H1 (cell line): ENCODE data around the gene GRIFIN. TPM values are rescaled to one million over a fixed set of nuclear protein-coding genes. Genes with fewer than 3 reads are reported as not detected.

Source experiments
- BACH1 ChIP-seq: IDR thresholded peaks from 2 replicates; pipeline ENCODE4 v1.6.1; 2012; ENCODE audit warnings: low read length, improper control_type of control experiment
- GABPA ChIP-seq: IDR thresholded peaks from 2 replicates; pipeline ENCODE4 v1.6.1; 2011; ENCODE audit warnings: mild to moderate bottlenecking, low read length, moderate library complexity, borderline replicate concordance; ENCODE audit not compliant: insufficient read depth
- MAFK ChIP-seq: IDR thresholded peaks from 2 replicates; pipeline ENCODE4 v1.6.1; 2012; ENCODE audit warnings: low read depth, mild to moderate bottlenecking, improper control_type of control experiment, low read length
- NANOG ChIP-seq: IDR thresholded peaks from 2 replicates; pipeline ENCODE4 v1.6.1; 2011; ENCODE audit warnings: low read length, low read depth, mild to moderate bottlenecking, inconsistent platforms; ENCODE audit not compliant: insufficient read depth, poor library complexity, severe bottlenecking
- POLR2A ChIP-seq, 2 experiments: IDR thresholded peaks; 1 replicate in 1 of 2; 2 replicates in 1 of 2; pipeline ENCODE4 v1.6.1; 2011; ENCODE audit warnings: low read depth in 2 of 2, low read length in 2 of 2, mild to moderate bottlenecking in 2 of 2; ENCODE audit errors: control extremely low read depth in 1 of 2
- TCF12 ChIP-seq: IDR thresholded peaks from 2 replicates; pipeline ENCODE4 v1.6.1; 2011; ENCODE audit warnings: low read depth, mild to moderate bottlenecking, low read length
- polyA plus RNA-seq, 7 experiments: library from polyadenylated mRNA; depleted of rRNA in 3 of 7; stranded (reverse) in 5 of 7; unstranded in 2 of 7; fragments of >200 nt in 5 of 7; fragments of 200-250 nt in 2 of 7; gene quantifications; 1 replicate in 5 of 7; 2 replicates in 1 of 7; 4 replicates in 1 of 7; pipeline versions ENCODE4 v1.2.1 to v1.2.3, GENCODE V29; 2011 to 2013; ENCODE audit warnings: missing spikeins in 2 of 7, mixed read lengths in 2 of 7
- total RNA-seq: library from RNA; stranded (reverse); fragmentation: NEBNext Ultra II Directional; extraction: Animal tissue kit (Norgen Biotek cat#: 25700); gene quantifications from 2 replicates; pipeline ENCODE4 v1.2.1, GENCODE V29; 2021
- TF ChIP-seq, protein P1 (sequence below): fragments of 300-600 bp; sonication (generic); IDR thresholded peaks from 2 replicates; pipeline ENCODE4 v1.7.1; 2012; ENCODE audit warnings: low read length, moderate library complexity, mild to moderate bottlenecking, inconsistent platforms; ENCODE audit not compliant: insufficient replicate concordance
- TF ChIP-seq, protein P2 (sequence below): IDR thresholded peaks from 2 replicates; pipeline ENCODE4 v1.6.1; 2012; ENCODE audit warnings: low read length, inconsistent platforms

GRIFIN gene
- total and polyA plus RNA-seq, 2 of the 8 experiments (the other 6 are each of a cell fraction or from before 2014, with no cell fraction given): not detected

- TF ChIP-seq, protein P1, sequence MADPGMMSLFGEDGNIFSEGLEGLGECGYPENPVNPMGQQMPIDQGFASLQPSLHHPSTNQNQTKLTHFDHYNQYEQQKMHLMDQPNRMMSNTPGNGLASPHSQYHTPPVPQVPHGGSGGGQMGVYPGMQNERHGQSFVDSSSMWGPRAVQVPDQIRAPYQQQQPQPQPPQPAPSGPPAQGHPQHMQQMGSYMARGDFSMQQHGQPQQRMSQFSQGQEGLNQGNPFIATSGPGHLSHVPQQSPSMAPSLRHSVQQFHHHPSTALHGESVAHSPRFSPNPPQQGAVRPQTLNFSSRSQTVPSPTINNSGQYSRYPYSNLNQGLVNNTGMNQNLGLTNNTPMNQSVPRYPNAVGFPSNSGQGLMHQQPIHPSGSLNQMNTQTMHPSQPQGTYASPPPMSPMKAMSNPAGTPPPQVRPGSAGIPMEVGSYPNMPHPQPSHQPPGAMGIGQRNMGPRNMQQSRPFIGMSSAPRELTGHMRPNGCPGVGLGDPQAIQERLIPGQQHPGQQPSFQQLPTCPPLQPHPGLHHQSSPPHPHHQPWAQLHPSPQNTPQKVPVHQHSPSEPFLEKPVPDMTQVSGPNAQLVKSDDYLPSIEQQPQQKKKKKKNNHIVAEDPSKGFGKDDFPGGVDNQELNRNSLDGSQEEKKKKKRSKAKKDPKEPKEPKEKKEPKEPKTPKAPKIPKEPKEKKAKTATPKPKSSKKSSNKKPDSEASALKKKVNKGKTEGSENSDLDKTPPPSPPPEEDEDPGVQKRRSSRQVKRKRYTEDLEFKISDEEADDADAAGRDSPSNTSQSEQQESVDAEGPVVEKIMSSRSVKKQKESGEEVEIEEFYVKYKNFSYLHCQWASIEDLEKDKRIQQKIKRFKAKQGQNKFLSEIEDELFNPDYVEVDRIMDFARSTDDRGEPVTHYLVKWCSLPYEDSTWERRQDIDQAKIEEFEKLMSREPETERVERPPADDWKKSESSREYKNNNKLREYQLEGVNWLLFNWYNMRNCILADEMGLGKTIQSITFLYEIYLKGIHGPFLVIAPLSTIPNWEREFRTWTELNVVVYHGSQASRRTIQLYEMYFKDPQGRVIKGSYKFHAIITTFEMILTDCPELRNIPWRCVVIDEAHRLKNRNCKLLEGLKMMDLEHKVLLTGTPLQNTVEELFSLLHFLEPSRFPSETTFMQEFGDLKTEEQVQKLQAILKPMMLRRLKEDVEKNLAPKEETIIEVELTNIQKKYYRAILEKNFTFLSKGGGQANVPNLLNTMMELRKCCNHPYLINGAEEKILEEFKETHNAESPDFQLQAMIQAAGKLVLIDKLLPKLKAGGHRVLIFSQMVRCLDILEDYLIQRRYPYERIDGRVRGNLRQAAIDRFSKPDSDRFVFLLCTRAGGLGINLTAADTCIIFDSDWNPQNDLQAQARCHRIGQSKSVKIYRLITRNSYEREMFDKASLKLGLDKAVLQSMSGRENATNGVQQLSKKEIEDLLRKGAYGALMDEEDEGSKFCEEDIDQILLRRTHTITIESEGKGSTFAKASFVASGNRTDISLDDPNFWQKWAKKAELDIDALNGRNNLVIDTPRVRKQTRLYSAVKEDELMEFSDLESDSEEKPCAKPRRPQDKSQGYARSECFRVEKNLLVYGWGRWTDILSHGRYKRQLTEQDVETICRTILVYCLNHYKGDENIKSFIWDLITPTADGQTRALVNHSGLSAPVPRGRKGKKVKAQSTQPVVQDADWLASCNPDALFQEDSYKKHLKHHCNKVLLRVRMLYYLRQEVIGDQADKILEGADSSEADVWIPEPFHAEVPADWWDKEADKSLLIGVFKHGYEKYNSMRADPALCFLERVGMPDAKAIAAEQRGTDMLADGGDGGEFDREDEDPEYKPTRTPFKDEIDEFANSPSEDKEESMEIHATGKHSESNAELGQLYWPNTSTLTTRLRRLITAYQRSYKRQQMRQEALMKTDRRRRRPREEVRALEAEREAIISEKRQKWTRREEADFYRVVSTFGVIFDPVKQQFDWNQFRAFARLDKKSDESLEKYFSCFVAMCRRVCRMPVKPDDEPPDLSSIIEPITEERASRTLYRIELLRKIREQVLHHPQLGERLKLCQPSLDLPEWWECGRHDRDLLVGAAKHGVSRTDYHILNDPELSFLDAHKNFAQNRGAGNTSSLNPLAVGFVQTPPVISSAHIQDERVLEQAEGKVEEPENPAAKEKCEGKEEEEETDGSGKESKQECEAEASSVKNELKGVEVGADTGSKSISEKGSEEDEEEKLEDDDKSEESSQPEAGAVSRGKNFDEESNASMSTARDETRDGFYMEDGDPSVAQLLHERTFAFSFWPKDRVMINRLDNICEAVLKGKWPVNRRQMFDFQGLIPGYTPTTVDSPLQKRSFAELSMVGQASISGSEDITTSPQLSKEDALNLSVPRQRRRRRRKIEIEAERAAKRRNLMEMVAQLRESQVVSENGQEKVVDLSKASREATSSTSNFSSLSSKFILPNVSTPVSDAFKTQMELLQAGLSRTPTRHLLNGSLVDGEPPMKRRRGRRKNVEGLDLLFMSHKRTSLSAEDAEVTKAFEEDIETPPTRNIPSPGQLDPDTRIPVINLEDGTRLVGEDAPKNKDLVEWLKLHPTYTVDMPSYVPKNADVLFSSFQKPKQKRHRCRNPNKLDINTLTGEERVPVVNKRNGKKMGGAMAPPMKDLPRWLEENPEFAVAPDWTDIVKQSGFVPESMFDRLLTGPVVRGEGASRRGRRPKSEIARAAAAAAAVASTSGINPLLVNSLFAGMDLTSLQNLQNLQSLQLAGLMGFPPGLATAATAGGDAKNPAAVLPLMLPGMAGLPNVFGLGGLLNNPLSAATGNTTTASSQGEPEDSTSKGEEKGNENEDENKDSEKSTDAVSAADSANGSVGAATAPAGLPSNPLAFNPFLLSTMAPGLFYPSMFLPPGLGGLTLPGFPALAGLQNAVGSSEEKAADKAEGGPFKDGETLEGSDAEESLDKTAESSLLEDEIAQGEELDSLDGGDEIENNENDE: no peak
- no peak for TF ChIP-seq TCF12
- TF ChIP-seq, protein P2, sequence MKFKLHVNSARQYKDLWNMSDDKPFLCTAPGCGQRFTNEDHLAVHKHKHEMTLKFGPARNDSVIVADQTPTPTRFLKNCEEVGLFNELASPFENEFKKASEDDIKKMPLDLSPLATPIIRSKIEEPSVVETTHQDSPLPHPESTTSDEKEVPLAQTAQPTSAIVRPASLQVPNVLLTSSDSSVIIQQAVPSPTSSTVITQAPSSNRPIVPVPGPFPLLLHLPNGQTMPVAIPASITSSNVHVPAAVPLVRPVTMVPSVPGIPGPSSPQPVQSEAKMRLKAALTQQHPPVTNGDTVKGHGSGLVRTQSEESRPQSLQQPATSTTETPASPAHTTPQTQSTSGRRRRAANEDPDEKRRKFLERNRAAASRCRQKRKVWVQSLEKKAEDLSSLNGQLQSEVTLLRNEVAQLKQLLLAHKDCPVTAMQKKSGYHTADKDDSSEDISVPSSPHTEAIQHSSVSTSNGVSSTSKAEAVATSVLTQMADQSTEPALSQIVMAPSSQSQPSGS: no peak
- TF ChIP-seq BACH1: no peak
- TF ChIP-seq MAFK: no peak
- TF ChIP-seq GABPA: no peak
- no peak for TF ChIP-seq POLR2A (IDR thresholded peaks at IDR 0.05; ENCODE audit: control extremely low read depth in 1 of 2, low read depth in 2 of 2, low read length in 2 of 2)
- no peak for TF ChIP-seq NANOG
Measured at GRCh38 chr7:2435146-2435545, 41.1 kb downstream of the GRIFIN start (continued).
